OCI-LY1 (cell line): ENCODE measurements around the gene LNX1.

Source experiments
- H2AFZ ChIP-seq: fragments of 200-600 bp; sonication (generic), shearing (Covaris generic); 2 replicates; pipeline ENCODE4 v1.6.0; 2014; ENCODE audit warnings: antibody characterized with exemption, mild to moderate bottlenecking, low read length
- H3F3A ChIP-seq: fragments of 200-600 bp; sonication (generic), shearing (Covaris generic); 2 replicates; pipeline ENCODE4 v1.6.0; 2014; ENCODE audit warnings: mild to moderate bottlenecking, antibody characterized with exemption, low read length, moderate library complexity; ENCODE audit not compliant: insufficient read depth
- H3K27ac ChIP-seq: fragments of 200-600 bp; sonication (generic); 2 replicates; pipeline ENCODE4 v1.5.1; 2014; ENCODE audit warnings: low read length, mixed run types, mild to moderate bottlenecking, low read depth; ENCODE audit not compliant: poor library complexity, severe bottlenecking
- H3K27me3 ChIP-seq: fragments of 200-600 bp; sonication (generic); 2 replicates; pipeline ENCODE4 v1.6.0; 2014; ENCODE audit warnings: antibody characterized with exemption, mild to moderate bottlenecking, low read length, moderate library complexity; ENCODE audit not compliant: insufficient read depth
- H3K36me3 ChIP-seq: fragments of 200-600 bp; sonication (generic); 2 replicates; pipeline ENCODE4 v1.6.1; 2014; ENCODE audit warnings: mild to moderate bottlenecking, antibody characterized with exemption, low read length, moderate library complexity, mixed read lengths; ENCODE audit not compliant: insufficient read depth
- H3K4me1 ChIP-seq: fragments of 200-600 bp; sonication (generic); 2 replicates; pipeline ENCODE4 v1.5.1; 2014; ENCODE audit warnings: mild to moderate bottlenecking, low read length, moderate library complexity; ENCODE audit not compliant: insufficient read depth, severe bottlenecking
- H3K4me2 ChIP-seq: fragments of 200-600 bp; sonication (generic), shearing (Covaris generic); 2 replicates; pipeline ENCODE4 v1.6.1; 2014; ENCODE audit warnings: low read length
- H3K4me3 ChIP-seq: fragments of 200-600 bp; sonication (generic); 2 replicates; pipeline ENCODE4 v1.5.1; 2014; ENCODE audit warnings: low read length, low read depth, mild to moderate bottlenecking, mixed read lengths; ENCODE audit not compliant: poor library complexity, severe bottlenecking
- H3K79me2 ChIP-seq: fragments of 200-600 bp; shearing (Covaris generic); 2 replicates; pipeline ENCODE4 v1.6.1; 2016; ENCODE audit warnings: mixed run types, low read length, mixed read lengths; ENCODE audit not compliant: insufficient read depth
- H3K9ac ChIP-seq: fragments of 200-600 bp; sonication (generic), shearing (Covaris generic); 2 replicates; pipeline ENCODE4 v1.6.1; 2014; ENCODE audit warnings: mild to moderate bottlenecking, low read length, mixed read lengths
- H3K9me2 ChIP-seq: fragments of 200-600 bp; sonication (generic), shearing (Covaris generic); 2 replicates; pipeline ENCODE4 v1.6.1; 2014; ENCODE audit warnings: low read depth, mild to moderate bottlenecking, low read length, mixed read lengths
- H3K9me3 ChIP-seq: fragments of 200-600 bp; shearing (Covaris generic); 2 replicates; pipeline ENCODE4 v1.6.1; 2014; ENCODE audit warnings: low read length, mixed read lengths
- H4K20me1 ChIP-seq: fragments of 200-600 bp; sonication (generic), shearing (Covaris generic); 2 replicates; pipeline ENCODE4 v1.6.0; 2016; ENCODE audit warnings: mild to moderate bottlenecking, low read length; ENCODE audit not compliant: insufficient read depth
- EZH2 ChIP-seq: fragments of 200-600 bp; sonication (generic), shearing (Covaris generic); IDR thresholded peaks from 2 replicates; pipeline ENCODE4 v1.8.0; 2017; ENCODE audit warnings: borderline replicate concordance, mixed run types, mild to moderate bottlenecking, antibody characterized with exemption, low read length, moderate library complexity, mixed read lengths
- TF ChIP-seq, protein P1 (sequence below): fragments of 200-600 bp; sonication (generic), shearing (Covaris generic); IDR thresholded peaks from 2 replicates; pipeline ENCODE4 v1.5.1; 2017; ENCODE audit warnings: mild to moderate bottlenecking, antibody characterized with exemption, low read length, moderate library complexity, mixed read lengths

Gene LNX1

DNA sequence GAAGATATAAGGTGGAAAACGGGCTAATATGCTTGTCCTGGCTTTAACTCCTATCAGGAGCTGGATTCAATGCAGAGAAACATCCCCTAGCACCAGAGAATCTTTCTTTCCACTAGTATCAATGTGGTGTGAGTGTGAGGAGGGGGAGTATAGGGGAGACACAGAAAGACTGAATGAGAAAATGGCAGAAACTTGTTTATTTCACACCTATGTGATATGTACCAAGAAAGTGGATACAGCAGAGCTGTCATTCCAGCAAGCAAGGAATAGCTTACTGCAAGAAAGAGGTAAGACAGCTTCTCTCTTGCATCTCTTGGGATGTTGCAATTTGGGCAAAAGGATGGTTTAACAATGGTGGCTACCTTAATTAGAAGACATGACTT is 105.6 kb downstream of the LNX1 start:
- no peaks in the 10 kb centered on the region for H3K9me2 ChIP-seq
- H3K27me3 ChIP-seq, result 0 out of 2 replicates have a peak, but pooled peaks cover 3% of the 10 kb centered on the region
- no peaks in the 10 kb centered on the region for H3K36me3 ChIP-seq
- H3K4me1 ChIP-seq, result no peaks in the 10 kb centered on the region
- H2AFZ ChIP-seq, result no peak overlapping the region
- no peaks in the 10 kb centered on the region for H3K79me2 ChIP-seq
- no peaks in the 10 kb centered on the region for H3K9me3 ChIP-seq
- no peak overlapping the region for H3K9ac ChIP-seq
- no peak overlapping the region for H3K4me3 ChIP-seq
- no peak overlapping the region for H3K27ac ChIP-seq
- TF ChIP-seq EZH2, result no peak
- TF ChIP-seq, protein P1, sequence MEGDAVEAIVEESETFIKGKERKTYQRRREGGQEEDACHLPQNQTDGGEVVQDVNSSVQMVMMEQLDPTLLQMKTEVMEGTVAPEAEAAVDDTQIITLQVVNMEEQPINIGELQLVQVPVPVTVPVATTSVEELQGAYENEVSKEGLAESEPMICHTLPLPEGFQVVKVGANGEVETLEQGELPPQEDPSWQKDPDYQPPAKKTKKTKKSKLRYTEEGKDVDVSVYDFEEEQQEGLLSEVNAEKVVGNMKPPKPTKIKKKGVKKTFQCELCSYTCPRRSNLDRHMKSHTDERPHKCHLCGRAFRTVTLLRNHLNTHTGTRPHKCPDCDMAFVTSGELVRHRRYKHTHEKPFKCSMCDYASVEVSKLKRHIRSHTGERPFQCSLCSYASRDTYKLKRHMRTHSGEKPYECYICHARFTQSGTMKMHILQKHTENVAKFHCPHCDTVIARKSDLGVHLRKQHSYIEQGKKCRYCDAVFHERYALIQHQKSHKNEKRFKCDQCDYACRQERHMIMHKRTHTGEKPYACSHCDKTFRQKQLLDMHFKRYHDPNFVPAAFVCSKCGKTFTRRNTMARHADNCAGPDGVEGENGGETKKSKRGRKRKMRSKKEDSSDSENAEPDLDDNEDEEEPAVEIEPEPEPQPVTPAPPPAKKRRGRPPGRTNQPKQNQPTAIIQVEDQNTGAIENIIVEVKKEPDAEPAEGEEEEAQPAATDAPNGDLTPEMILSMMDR, result no peak
- no peaks in the 10 kb centered on the region for H3F3A ChIP-seq
- no peak overlapping the region for H3K4me2 ChIP-seq
- no peaks in the 10 kb centered on the region for H4K20me1 ChIP-seq

DNA sequence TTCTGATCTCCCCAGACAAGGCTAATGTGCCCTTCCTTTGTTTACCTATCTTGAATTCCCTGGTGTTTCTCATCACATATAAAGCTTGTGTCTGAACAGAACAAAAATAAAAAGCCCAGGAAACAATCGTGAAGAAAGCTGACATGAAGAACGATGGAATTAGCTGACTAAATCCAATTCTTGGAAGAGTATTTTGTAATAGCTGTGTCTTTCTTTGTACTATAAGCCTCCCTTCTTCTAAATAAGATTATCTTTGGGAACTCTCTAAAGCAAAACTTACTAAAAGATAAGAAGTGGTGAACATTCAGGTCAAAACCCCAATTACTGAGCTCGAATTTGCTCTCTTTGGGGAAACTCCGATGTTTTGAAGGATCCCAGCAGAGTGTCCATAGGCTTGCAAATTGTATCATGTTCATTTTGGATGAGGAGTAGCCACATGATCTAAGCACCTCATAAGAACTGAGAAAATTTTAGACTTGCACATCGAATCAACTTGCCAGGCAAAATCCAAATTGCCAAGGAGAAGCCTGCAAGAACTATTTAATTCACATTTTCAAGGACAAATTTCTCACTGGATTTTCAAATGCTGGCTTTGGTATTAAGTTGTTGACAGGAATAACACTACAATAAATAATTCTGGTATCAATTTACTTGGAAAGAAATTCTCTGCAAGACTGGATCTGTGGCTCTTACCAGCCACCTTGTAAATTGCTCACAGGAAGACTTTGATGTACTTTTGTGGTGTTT is 106.2 kb downstream of the LNX1 start:
- no peak overlapping the region for H2AFZ ChIP-seq

GRCh38 chr4:53483250-53483649 is 108.0 kb downstream of the LNX1 start:
- H3F3A ChIP-seq, result no peaks in the 10 kb centered on the region
- no peak for TF ChIP-seq EZH2
- TF ChIP-seq, protein P1, result no peak

More for the DNA sequence above, 106.2 kb downstream of the LNX1 start:
- Histone ChIP-seq H3K9me3 (no peaks in the 10 kb centered on the region), H3K9ac (no peak overlapping the region), H3K36me3 (no peaks in the 10 kb centered on the region), H3F3A (no peaks in the 10 kb centered on the region), H3K4me2 (no peak overlapping the region), H3K4me3 (no peak overlapping the region), H4K20me1 (no peaks in the 10 kb centered on the region), H3K27ac (no peak overlapping the region), H3K9me2 (no peaks in the 10 kb centered on the region), H3K4me1 (no peaks in the 10 kb centered on the region), H3K79me2 (no peaks in the 10 kb centered on the region), H3K27me3 (0 out of 2 replicates have a peak, but pooled peaks cover 3% of the 10 kb centered on the region)
- TF ChIP-seq EZH2, result no peak
- TF ChIP-seq, protein P1, result no peak

More at GRCh38 chr4:53483250-53483649, 108.0 kb downstream of the LNX1 start:
- H4K20me1 ChIP-seq, result no peaks in the 10 kb centered on the region
- H3K4me3 ChIP-seq, result no peak overlapping the region
- no peak overlapping the region for H3K9ac ChIP-seq
- H3K27me3 ChIP-seq, result no peaks in the 10 kb centered on the region
- H3K27ac ChIP-seq, result no peak overlapping the region
- no peaks in the 10 kb centered on the region for H3K4me1 ChIP-seq
- no peaks in the 10 kb centered on the region for H3K9me3 ChIP-seq
- no peaks in the 10 kb centered on the region for H3K79me2 ChIP-seq
- H3K9me2 ChIP-seq, result no peaks in the 10 kb centered on the region
- no peak overlapping the region for H2AFZ ChIP-seq
- no peaks in the 10 kb centered on the region for H3K36me3 ChIP-seq
- no peak overlapping the region for H3K4me2 ChIP-seq
